Astrocyte (in vitro differentiated cells and primary cell): Measurements from ENCODE around the gene OSGEP. TPM values are rescaled to one million over a fixed set of nuclear protein-coding genes. Genes with fewer than 3 reads are reported as not detected.

Source experiments
- DNase-seq: peaks from one replicate; pipeline ENCODE4 v3.0.0-alpha.2; 2010; ENCODE audit warnings: low read depth
- FAIRE-seq: peaks from 2 replicates; lab custom pipeline; 2011; peaks lifted over from hg19 to GRCh38; lab: Jason Lieb, UNC
- H2AFZ ChIP-seq: 2 replicates; pipeline ENCODE4 v1.6.0; 2012; ENCODE audit warnings: low read depth, low read length, inconsistent platforms
- H3K27ac ChIP-seq: 2 replicates; pipeline ENCODE4 v1.5.1; 2011; ENCODE audit warnings: low read depth, low read length, inconsistent platforms
- H3K27me3 ChIP-seq: 2 replicates; pipeline ENCODE4 v1.6.0; 2011; ENCODE audit warnings: low read length, inconsistent platforms; ENCODE audit not compliant: insufficient read depth
- H3K36me3 ChIP-seq: 2 replicates; pipeline ENCODE4 v1.5.1; 2011; ENCODE audit warnings: low read length, inconsistent platforms; ENCODE audit not compliant: insufficient read depth
- H3K4me1 ChIP-seq: 2 replicates; pipeline ENCODE4 v1.5.1; 2011; ENCODE audit warnings: low read length, inconsistent platforms; ENCODE audit not compliant: insufficient read depth
- H3K4me2 ChIP-seq: 2 replicates; pipeline ENCODE4 v1.6.0; 2012; ENCODE audit warnings: low read length, inconsistent platforms
- H3K4me3 ChIP-seq: 2 replicates; pipeline ENCODE4 v1.5.1; 2011; ENCODE audit warnings: low read depth, mild to moderate bottlenecking, low read length, inconsistent platforms; ENCODE audit not compliant: insufficient read depth
- H3K79me2 ChIP-seq: 2 replicates; pipeline ENCODE4 v1.6.0; 2012; ENCODE audit warnings: mild to moderate bottlenecking, low read length, inconsistent platforms; ENCODE audit not compliant: insufficient read depth
- H3K9ac ChIP-seq: 2 replicates; pipeline ENCODE4 v1.6.0; 2012; ENCODE audit warnings: mild to moderate bottlenecking, low read length, inconsistent platforms
- H3K9me3 ChIP-seq: 2 replicates; pipeline ENCODE4 v1.5.1; 2012; ENCODE audit warnings: low read depth, mild to moderate bottlenecking, low read length, inconsistent platforms; ENCODE audit not compliant: insufficient read depth
- H4K20me1 ChIP-seq: 2 replicates; pipeline ENCODE4 v1.6.0; 2012; ENCODE audit warnings: low read length, inconsistent platforms; ENCODE audit not compliant: insufficient read depth
- H3K27ac Mint-ChIP-seq: one replicate; pipeline ENCODE4 v1.8.0; 2021; ENCODE audit warnings: mild to moderate bottlenecking, mixed read lengths; ENCODE audit not compliant: unreplicated experiment
- H3K27me3 Mint-ChIP-seq: one replicate; pipeline ENCODE4 v1.8.0; 2021; ENCODE audit warnings: low read depth, mixed read lengths; ENCODE audit not compliant: unreplicated experiment
- H3K36me3 Mint-ChIP-seq: one replicate; pipeline ENCODE4 v1.8.0; 2021; ENCODE audit warnings: low read depth, mixed read lengths; ENCODE audit not compliant: unreplicated experiment
- H3K4me1 Mint-ChIP-seq: one replicate; pipeline ENCODE4 v1.8.0; 2021; ENCODE audit warnings: low read depth, mixed read lengths; ENCODE audit not compliant: unreplicated experiment
- H3K4me3 Mint-ChIP-seq: one replicate; pipeline ENCODE4 v1.8.0; 2021; ENCODE audit warnings: mild to moderate bottlenecking, moderate library complexity, mixed read lengths; ENCODE audit not compliant: unreplicated experiment
- H3K9me3 Mint-ChIP-seq: one replicate; pipeline ENCODE4 v1.8.0; 2021; ENCODE audit warnings: mild to moderate bottlenecking, mixed read lengths; ENCODE audit not compliant: unreplicated experiment
- EZH2 ChIP-seq: IDR thresholded peaks from 2 replicates; pipeline ENCODE4 v1.6.1; 2012; ENCODE audit warnings: mild to moderate bottlenecking, low read length, inconsistent platforms; ENCODE audit not compliant: insufficient read depth
- total RNA-seq: library from RNA; stranded (reverse); gene quantifications from 2 replicates; pipeline ENCODE4 v1.2.1, GENCODE V29; 2021
- TF ChIP-seq, protein P1 (sequence below): IDR thresholded peaks from 2 replicates; pipeline ENCODE4 v1.5.1; 2011; ENCODE audit warnings: low read depth, mild to moderate bottlenecking, inconsistent platforms, low read length, moderate library complexity; ENCODE audit not compliant: insufficient read depth

OSGEP gene
- total RNA-seq, 1 donor from 2014 or later = 23.0 TPM

DNA sequence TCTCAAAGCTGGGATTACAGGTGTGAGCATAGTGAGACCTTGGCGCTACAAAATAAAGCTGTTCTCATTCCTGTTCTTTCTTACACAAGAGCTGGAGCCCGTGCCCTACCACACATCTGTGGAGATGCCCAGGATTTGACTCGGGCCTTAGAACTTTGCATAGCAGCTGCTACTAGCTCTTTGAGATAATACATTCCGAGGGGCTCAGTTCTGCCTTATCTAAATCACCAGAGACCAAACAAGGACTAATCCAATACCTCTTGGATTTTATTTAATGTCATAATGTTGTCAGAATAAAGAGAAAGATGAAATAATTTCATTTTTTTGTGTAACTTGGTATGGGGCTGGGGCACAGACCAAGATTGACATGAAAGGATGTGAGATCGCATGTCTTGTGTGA, 22.2 kb upstream of the OSGEP start:
- Histone ChIP-seq H3K4me1 (peaks cover 10% of the 10 kb centered on the region), H3K4me3 (no peak overlapping the region), H3K9ac (no peak overlapping the region), H3K4me2 (peak overlapping the region; percentile 57), H3K9me3 (no peaks in the 10 kb centered on the region), H3K79me2 (peaks cover 8% of the 10 kb centered on the region), H3K27me3 (no peaks in the 10 kb centered on the region), H3K36me3 (peaks cover 36% of the 10 kb centered on the region), H3K27ac (no peak overlapping the region), H2AFZ (no peak overlapping the region), H4K20me1 (peaks cover 16% of the 10 kb centered on the region)
- Mint-ChIP-seq H3K36me3 (peaks cover 18% of the 10 kb centered on the region), H3K9me3 (no peaks in the 10 kb centered on the region), H3K27ac (no peak overlapping the region), H3K4me1 (peaks cover 6% of the 10 kb centered on the region), H3K4me3 (no peak overlapping the region), H3K27me3 (no peaks in the 10 kb centered on the region)
- FAIRE-seq (no peak), DNase-seq (no peak)
- TF ChIP-seq, protein P1, sequence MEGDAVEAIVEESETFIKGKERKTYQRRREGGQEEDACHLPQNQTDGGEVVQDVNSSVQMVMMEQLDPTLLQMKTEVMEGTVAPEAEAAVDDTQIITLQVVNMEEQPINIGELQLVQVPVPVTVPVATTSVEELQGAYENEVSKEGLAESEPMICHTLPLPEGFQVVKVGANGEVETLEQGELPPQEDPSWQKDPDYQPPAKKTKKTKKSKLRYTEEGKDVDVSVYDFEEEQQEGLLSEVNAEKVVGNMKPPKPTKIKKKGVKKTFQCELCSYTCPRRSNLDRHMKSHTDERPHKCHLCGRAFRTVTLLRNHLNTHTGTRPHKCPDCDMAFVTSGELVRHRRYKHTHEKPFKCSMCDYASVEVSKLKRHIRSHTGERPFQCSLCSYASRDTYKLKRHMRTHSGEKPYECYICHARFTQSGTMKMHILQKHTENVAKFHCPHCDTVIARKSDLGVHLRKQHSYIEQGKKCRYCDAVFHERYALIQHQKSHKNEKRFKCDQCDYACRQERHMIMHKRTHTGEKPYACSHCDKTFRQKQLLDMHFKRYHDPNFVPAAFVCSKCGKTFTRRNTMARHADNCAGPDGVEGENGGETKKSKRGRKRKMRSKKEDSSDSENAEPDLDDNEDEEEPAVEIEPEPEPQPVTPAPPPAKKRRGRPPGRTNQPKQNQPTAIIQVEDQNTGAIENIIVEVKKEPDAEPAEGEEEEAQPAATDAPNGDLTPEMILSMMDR = no peak

DNA sequence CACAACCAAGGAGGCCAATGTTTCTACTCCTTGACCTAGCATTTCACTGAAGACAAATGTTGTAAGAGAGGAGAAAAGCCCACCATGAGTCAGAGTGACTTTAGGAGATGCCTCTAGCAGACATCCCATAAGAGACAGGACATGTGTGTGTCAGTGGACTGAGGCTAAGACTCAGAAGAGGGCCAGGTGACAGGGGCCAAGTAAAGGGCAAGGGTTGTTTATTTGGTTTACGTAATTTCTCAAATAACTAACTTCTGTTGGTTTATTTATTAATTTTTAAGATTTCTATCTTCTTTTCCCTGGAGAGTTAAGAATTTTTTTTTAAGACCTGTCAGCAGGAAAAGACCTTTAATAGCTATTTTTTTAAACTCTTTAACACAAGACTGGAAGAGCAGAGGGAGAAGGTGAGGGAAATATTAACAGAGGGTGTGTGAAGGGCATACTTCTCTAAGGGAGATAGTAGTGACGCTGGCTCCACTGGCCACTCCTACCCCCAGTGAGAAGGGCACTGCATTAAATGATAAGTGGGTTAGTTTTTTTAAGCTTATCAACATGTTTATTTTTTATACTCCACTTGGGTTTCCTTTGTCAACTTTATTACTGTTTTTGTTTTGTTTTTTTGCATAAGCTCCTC, 18.0 kb upstream of the OSGEP start:
- no peak overlapping the region for H3K27ac ChIP-seq
- H4K20me1 ChIP-seq = peaks cover 25% of the 10 kb centered on the region
- Mint-ChIP-seq H3K27ac (no peak overlapping the region), H3K36me3 (peaks cover 18% of the 10 kb centered on the region), H3K9me3 (no peaks in the 10 kb centered on the region), H3K4me1 (peaks cover 8% of the 10 kb centered on the region), H3K27me3 (no peaks in the 10 kb centered on the region), H3K4me3 (no peak overlapping the region)
- H2AFZ ChIP-seq = no peak overlapping the region
- TF ChIP-seq EZH2 = no peak
- TF ChIP-seq, protein P1 = no peak
- DNase-seq = no peak
- H3K4me1 ChIP-seq = peaks cover 13% of the 10 kb centered on the region
- no peak overlapping the region for H3K9ac ChIP-seq
- H3K36me3 ChIP-seq = peaks cover 36% of the 10 kb centered on the region
- H3K4me3 ChIP-seq = no peak overlapping the region
- no peak for FAIRE-seq
- H3K27me3 ChIP-seq = no peaks in the 10 kb centered on the region
- no peak overlapping the region for H3K4me2 ChIP-seq
- H3K79me2 ChIP-seq = peaks cover 28% of the 10 kb centered on the region
- no peaks in the 10 kb centered on the region for H3K9me3 ChIP-seq

DNA sequence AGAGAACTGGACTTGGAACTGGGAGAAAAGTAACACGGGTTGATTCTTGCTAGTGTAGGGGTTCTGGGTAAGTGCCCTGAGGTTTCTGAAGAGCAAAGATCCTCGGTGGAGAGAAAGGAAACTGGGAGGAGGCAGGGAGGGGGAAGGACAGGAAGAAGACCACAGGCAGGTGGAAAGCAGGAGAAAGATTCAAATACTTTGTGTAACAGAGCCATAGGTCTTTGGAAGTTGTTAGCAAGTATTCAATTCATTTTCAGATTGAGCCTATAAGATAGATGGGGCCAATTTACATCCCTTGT, 15.9 kb upstream of the OSGEP start:
- Histone ChIP-seq H4K20me1 (peaks cover 14% of the 10 kb centered on the region), H3K9ac (peak overlapping the region; percentile 91), H3K27me3 (no peaks in the 10 kb centered on the region), H3K36me3 (peaks cover 22% of the 10 kb centered on the region), H3K4me2 (peak overlapping the region; percentile 92), H3K79me2 (peaks cover 28% of the 10 kb centered on the region), H3K27ac (peak overlapping the region; percentile 80), H3K9me3 (no peaks in the 10 kb centered on the region), H2AFZ (peak overlapping the region; percentile 93), H3K4me3 (peak overlapping the region; percentile 89), H3K4me1 (peaks cover 3% of the 10 kb centered on the region)
- Mint-ChIP-seq H3K4me3 (peak overlapping the region; percentile 91), H3K9me3 (no peaks in the 10 kb centered on the region), H3K27ac (no peak overlapping the region), H3K4me1 (peaks cover 3% of the 10 kb centered on the region), H3K36me3 (peaks cover 7% of the 10 kb centered on the region), H3K27me3 (no peaks in the 10 kb centered on the region)
- no peak for TF ChIP-seq EZH2
- TF ChIP-seq, protein P1 = no peak
- no peak for FAIRE-seq
- DNase-seq = no peak
